ENCODE results near the gene MAJIN.

MAJIN gene

GRCh38 chr11:64931290-64931689, 40.6 kb downstream of the MAJIN start:
- no peak for DNase-seq

- no peak for DNase-seq
Measured at GRCh38 chr11:64930340-64930739, 41.6 kb downstream of the MAJIN start.

- no peak for DNase-seq
Measured at GRCh38 chr11:64929625-64930024, 42.3 kb downstream of the MAJIN start.

- DNase-seq: no peak
Measured at GRCh38 chr11:64928957-64929356, 43.0 kb downstream of the MAJIN start.

GRCh38 chr11:64926689-64927088, 45.2 kb downstream of the MAJIN start:
- no peak for DNase-seq

- DNase-seq: no peak
Measured at GRCh38 chr11:64925536-64926436, 46.1 kb downstream of the MAJIN start.

- no peak for DNase-seq
Measured at GRCh38 chr11:64924910-64925284, 47.0 kb downstream of the MAJIN start.

GRCh38 chr11:64923944-64924909, 47.7 kb downstream of the MAJIN start, which contains the start of gene PPP2R5B:
Gene PPP2R5B (plus strand): TSS chr11:64924689. CDS start chr11:64925735, 1,046 bp downstream.
- DNase-seq: peak; percentile 73

GRCh38 chr11:64923151-64923661, 48.7 kb downstream of the MAJIN start:
- no peak for DNase-seq

GRCh38 chr11:64921384-64921783, 50.5 kb downstream of the MAJIN start:
- no peak for DNase-seq

- no peak for DNase-seq
Measured at GRCh38 chr11:64920124-64920523, 51.8 kb downstream of the MAJIN start.

GRCh38 chr11:64919627-64920026, 52.3 kb downstream of the MAJIN start:
- DNase-seq: no peak

GRCh38 chr11:64918017-64918416, 53.9 kb downstream of the MAJIN start:
- no peak for DNase-seq

- DNase-seq: no peak
Measured at GRCh38 chr11:64917663-64917995, 54.3 kb downstream of the MAJIN start.

- DNase-seq: peak; percentile 99
Measured at GRCh38 chr11:64916775-64917662, 54.9 kb downstream of the MAJIN start, which contains the start of gene ATG2A. Gene ATG2A (minus strand): TSS chr11:64917209. CDS start chr11:64917135, 74 bp downstream.

- DNase-seq: no peak
Measured at GRCh38 chr11:64916040-64916774, 55.7 kb downstream of the MAJIN start.

GRCh38 chr11:64915376-64915887, 56.5 kb downstream of the MAJIN start:
- no peak for DNase-seq

GRCh38 chr11:64914123-64914522, 57.8 kb downstream of the MAJIN start:
- DNase-seq: no peak

GRCh38 chr11:64913171-64913727, 58.7 kb downstream of the MAJIN start:
- DNase-seq: no peak

GRCh38 chr11:64911689-64912088, 60.2 kb downstream of the MAJIN start:
- DNase-seq: no peak

GRCh38 chr11:64911142-64911541, 60.8 kb downstream of the MAJIN start:
- no peak for DNase-seq
